ENCODE data around the gene CDC42EP4. TPM values are rescaled to one million over a fixed set of nuclear protein-coding genes. Genes with fewer than 3 reads are reported as not detected.

CDC42EP4 gene
- total RNA-seq, 1 experiment from 2014 or later, result 11.0 TPM

- TF ChIP-seq CTCF (IDR thresholded peaks at IDR 0.05; ENCODE audit: unreplicated experiment), result no peak
- H3K27me3 Mint-ChIP-seq (ENCODE audit: insufficient read depth, unreplicated experiment), result no peaks in the 10 kb centered on the region
- CTCF ChIA-PET, result interaction anchor here (0.6 to 1.7 kb wide), 4 partner anchors 19 to 422 kb away, joined by 3 to 6 read pairs (median 3); no protein-coding TSS in a partner anchor
- DNase-seq (ENCODE audit: unreplicated experiment), result no peak
- no peak overlapping the region for H3K4me3 Mint-ChIP-seq (ENCODE audit: unreplicated experiment)
- POLR2A ChIA-PET, result interaction anchor here (4.6 kb wide), 1 partner anchor 33 kb away, joined by 90 read pairs; the partner anchor contains the start of gene CDC42EP4
- no peak overlapping the region for H3K27ac Mint-ChIP-seq (ENCODE audit: low read depth, unreplicated experiment)
- peaks cover 25% of the 10 kb centered on the region for H3K4me1 Mint-ChIP-seq (ENCODE audit: insufficient read depth, unreplicated experiment)
- BruUV-seq (replicated peaks), result no TSS peak
- no peaks in the 10 kb centered on the region for H3K9me3 Mint-ChIP-seq (ENCODE audit: unreplicated experiment)
- peaks cover 6% of the 10 kb centered on the region for H3K36me3 Mint-ChIP-seq (ENCODE audit: insufficient read depth, unreplicated experiment)
- intact Hi-C loops (cut with micrococcal nuclease), result no loop called here
Observed at GRCh38 chr17:73343168-73343634, 31.4 kb upstream of the CDC42EP4 start.

GRCh38 chr17:73342541-73343167, 30.9 kb upstream of the CDC42EP4 start:
- H3K4me3 Mint-ChIP-seq (ENCODE audit: unreplicated experiment), result no peak overlapping the region
- H3K27ac Mint-ChIP-seq (ENCODE audit: low read depth, unreplicated experiment), result peak overlapping the region; percentile 54
- CTCF ChIA-PET, result interaction anchor here (0.6 to 1.7 kb wide), 7 partner anchors 9 to 423 kb away, joined by 3 to 6 read pairs (median 4); no protein-coding TSS in a partner anchor
- DNase-seq (ENCODE audit: unreplicated experiment), result no peak
- H3K27me3 Mint-ChIP-seq (ENCODE audit: insufficient read depth, unreplicated experiment), result no peaks in the 10 kb centered on the region
- peaks cover 25% of the 10 kb centered on the region for H3K4me1 Mint-ChIP-seq (ENCODE audit: insufficient read depth, unreplicated experiment)
- no TSS peak for BruUV-seq (replicated peaks)
- intact Hi-C loops (cut with micrococcal nuclease), result no loop called here
- TF ChIP-seq CTCF (IDR thresholded peaks at IDR 0.05; ENCODE audit: unreplicated experiment), result no peak
- peaks cover 6% of the 10 kb centered on the region for H3K36me3 Mint-ChIP-seq (ENCODE audit: insufficient read depth, unreplicated experiment)
- POLR2A ChIA-PET, result interaction anchor here (1.1 to 4.6 kb wide), 4 partner anchors 13 to 116 kb away, joined by 4 to 90 read pairs (median 6); partner anchors contain the start of gene CDC42EP4
- no peaks in the 10 kb centered on the region for H3K9me3 Mint-ChIP-seq (ENCODE audit: unreplicated experiment)

GRCh38 chr17:73342050-73342522, 30.3 kb upstream of the CDC42EP4 start:
- POLR2A ChIA-PET, result interaction anchor here (0.8 to 4.6 kb wide), 7 partner anchors 12 to 115 kb away, joined by 3 to 90 read pairs (median 4); partner anchors contain the start of gene CDC42EP4
- no peaks in the 10 kb centered on the region for H3K27me3 Mint-ChIP-seq (ENCODE audit: insufficient read depth, unreplicated experiment)
- BruUV-seq (replicated peaks), result no TSS peak
- H3K4me3 Mint-ChIP-seq (ENCODE audit: unreplicated experiment), result peak overlapping the region; percentile 8
- H3K27ac Mint-ChIP-seq (ENCODE audit: low read depth, unreplicated experiment), result peak overlapping the region; percentile 54
- peaks cover 25% of the 10 kb centered on the region for H3K4me1 Mint-ChIP-seq (ENCODE audit: insufficient read depth, unreplicated experiment)
- no peaks in the 10 kb centered on the region for H3K9me3 Mint-ChIP-seq (ENCODE audit: unreplicated experiment)
- intact Hi-C loops (cut with micrococcal nuclease), result no loop called here
- no peak for TF ChIP-seq CTCF (IDR thresholded peaks at IDR 0.05; ENCODE audit: unreplicated experiment)
- H3K36me3 Mint-ChIP-seq (ENCODE audit: insufficient read depth, unreplicated experiment), result peaks cover 6% of the 10 kb centered on the region
- CTCF ChIA-PET, result interaction anchor here (0.7 to 1.7 kb wide), 6 partner anchors 9 to 87 kb away, joined by 4 to 6 read pairs (median 4); no protein-coding TSS in a partner anchor
- DNase-seq (ENCODE audit: unreplicated experiment), result peak; percentile 93

- DNase-seq (ENCODE audit: unreplicated experiment), result peak; percentile 49
- no TSS peak for BruUV-seq (replicated peaks)
- intact Hi-C loops (cut with micrococcal nuclease), result loop anchor here (2.0 kb wide), 1 partner anchor 29 kb away; no protein-coding TSS in a partner anchor
- Mint-ChIP-seq H3K4me1 (ENCODE audit: insufficient read depth, unreplicated experiment) (peaks cover 25% of the 10 kb centered on the region), H3K4me3 (ENCODE audit: unreplicated experiment) (no peak overlapping the region), H3K27ac (ENCODE audit: low read depth, unreplicated experiment) (peak overlapping the region; percentile 54), H3K27me3 (ENCODE audit: insufficient read depth, unreplicated experiment) (no peaks in the 10 kb centered on the region), H3K9me3 (ENCODE audit: unreplicated experiment) (no peaks in the 10 kb centered on the region), H3K36me3 (ENCODE audit: insufficient read depth, unreplicated experiment) (peaks cover 6% of the 10 kb centered on the region)
- no peak for TF ChIP-seq CTCF (IDR thresholded peaks at IDR 0.05; ENCODE audit: unreplicated experiment)
- POLR2A ChIA-PET, result interaction anchor here (0.7 to 4.6 kb wide), 10 partner anchors 10 to 753 kb away, joined by 3 to 90 read pairs (median 4); partner anchors contain the start of gene CDC42EP4
- CTCF ChIA-PET, result interaction anchor here (0.7 to 1.7 kb wide), 8 partner anchors 8 to 109 kb away, joined by 3 to 6 read pairs (median 4); a partner anchor contains a TSS
Observed at GRCh38 chr17:73341350-73342049, 29.7 kb upstream of the CDC42EP4 start.

Data from MCF 10A (cell line).